Rectal smooth muscle tissue (tissue), 1 donor: ENCODE data around the gene TCF12.

Experiments
- H3K27ac ChIP-seq: one replicate; pipeline ENCODE4 v1.7.0; 2013; ENCODE audit warnings: low read depth, low read length, inconsistent platforms
- H3K27me3 ChIP-seq: one replicate; pipeline ENCODE4 v1.7.0; 2013; ENCODE audit warnings: low read length; ENCODE audit not compliant: control insufficient read depth, insufficient read depth
- H3K36me3 ChIP-seq: one replicate; pipeline ENCODE4 v1.7.0; 2013; ENCODE audit warnings: low read length; ENCODE audit not compliant: control insufficient read depth, insufficient read depth
- H3K4me1 ChIP-seq: one replicate; pipeline ENCODE4 v1.7.0; 2013; ENCODE audit warnings: low read length; ENCODE audit not compliant: control insufficient read depth, insufficient read depth
- H3K4me3 ChIP-seq: one replicate; pipeline ENCODE4 v1.7.0; 2013; ENCODE audit warnings: low read length
- H3K9ac ChIP-seq: one replicate; pipeline ENCODE4 v1.7.0; 2013; ENCODE audit warnings: low read length

Gene TCF12

DNA sequence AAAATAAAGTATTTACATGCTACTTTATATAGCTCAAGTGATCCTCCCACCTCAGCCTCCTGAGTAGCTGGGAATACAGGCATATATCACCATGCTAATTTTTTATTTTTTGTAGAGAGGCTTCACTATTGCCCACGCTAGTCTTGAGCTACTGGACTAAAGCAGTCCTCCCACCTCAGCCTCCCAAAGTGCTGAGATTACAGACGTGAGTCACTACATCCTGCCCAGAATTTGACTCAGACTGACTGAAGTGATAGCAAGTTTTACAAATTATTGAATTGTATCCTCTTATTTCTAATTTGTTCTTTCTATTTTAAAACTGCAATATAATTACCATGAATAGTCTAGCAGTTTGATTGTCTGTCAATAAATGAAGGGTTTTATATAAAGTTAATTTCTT, 247.5 kb downstream of the TCF12 start:
- H3K9ac ChIP-seq, result no peak overlapping the region
- no peak overlapping the region for H3K4me3 ChIP-seq
- H3K27ac ChIP-seq, result no peak overlapping the region
- no peaks in the 10 kb centered on the region for H3K36me3 ChIP-seq
- H3K4me1 ChIP-seq, result no peaks in the 10 kb centered on the region
- H3K27me3 ChIP-seq, result no peaks in the 10 kb centered on the region

DNA sequence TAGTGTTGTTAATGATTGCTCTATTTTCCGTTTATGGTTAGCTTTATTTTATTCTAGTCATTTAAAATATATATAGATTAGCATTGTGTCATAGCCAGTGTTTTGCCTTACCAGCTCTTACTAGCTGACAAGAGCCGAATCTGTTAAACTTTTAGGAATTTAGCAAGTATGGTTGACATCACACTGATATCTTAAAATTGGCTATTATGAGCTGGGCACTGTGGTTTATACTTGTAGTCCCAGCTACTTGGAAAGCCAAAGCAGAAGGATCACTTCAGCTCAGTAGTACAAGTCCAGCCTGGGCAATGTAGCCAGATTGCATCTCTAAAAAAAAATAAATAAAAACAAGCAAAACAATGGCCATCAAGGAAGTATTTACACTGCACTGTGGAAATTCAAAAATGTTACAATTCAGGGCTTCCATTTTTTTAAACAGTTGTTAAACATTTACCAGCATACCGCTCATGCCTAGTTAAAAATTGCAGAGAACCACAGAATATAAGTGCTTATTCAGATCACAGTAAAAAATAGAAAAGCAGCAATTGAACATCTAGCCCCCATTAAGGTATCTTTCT, 249.5 kb downstream of the TCF12 start:
- Histone ChIP-seq H3K4me1 (no peaks in the 10 kb centered on the region), H3K36me3 (no peaks in the 10 kb centered on the region), H3K27ac (no peak overlapping the region), H3K4me3 (no peak overlapping the region), H3K9ac (no peak overlapping the region), H3K27me3 (no peaks in the 10 kb centered on the region)

DNA sequence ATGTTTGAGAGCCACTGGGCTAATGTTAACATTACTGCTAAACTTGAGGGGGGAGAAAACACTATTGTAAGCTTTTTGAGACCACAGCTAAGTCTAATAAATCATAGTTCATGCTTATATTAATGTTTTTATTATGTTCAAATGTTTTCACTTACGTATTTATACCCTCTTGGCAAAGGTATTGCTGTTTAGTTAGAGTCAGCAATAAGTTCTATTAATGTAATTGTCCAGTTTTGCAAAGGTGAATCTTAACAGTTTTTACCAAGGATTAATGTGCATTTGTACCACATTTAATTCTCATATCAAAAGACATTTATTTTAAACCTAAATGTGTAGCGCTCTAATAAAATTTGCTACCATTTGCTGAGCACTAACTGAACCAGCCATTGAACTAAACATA, 251.2 kb downstream of the TCF12 start:
- Histone ChIP-seq H3K27ac (no peak overlapping the region), H3K4me3 (no peak overlapping the region), H3K27me3 (no peaks in the 10 kb centered on the region), H3K4me1 (no peaks in the 10 kb centered on the region), H3K9ac (no peak overlapping the region), H3K36me3 (no peaks in the 10 kb centered on the region)

DNA sequence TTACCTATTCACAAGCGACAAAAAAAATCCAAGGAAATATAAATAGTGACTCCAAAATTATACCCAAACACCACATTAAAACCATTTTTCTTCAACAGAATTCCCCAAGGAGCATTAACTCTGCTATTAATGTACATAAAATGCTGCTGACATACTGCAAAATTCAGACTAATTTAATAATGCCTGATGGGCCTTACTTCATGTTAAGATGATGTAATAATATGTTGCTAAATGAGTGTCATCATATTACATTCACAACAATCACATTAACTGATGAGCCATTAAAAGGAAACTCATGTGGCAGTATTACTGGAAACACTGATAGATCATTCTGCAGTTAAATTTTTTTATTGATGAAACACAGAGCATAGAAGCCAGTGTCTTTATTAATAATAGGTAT, 253.0 kb downstream of the TCF12 start:
- Histone ChIP-seq H3K4me1 (no peaks in the 10 kb centered on the region), H3K36me3 (no peaks in the 10 kb centered on the region), H3K4me3 (no peak overlapping the region), H3K27ac (no peak overlapping the region), H3K9ac (no peak overlapping the region), H3K27me3 (no peaks in the 10 kb centered on the region)

DNA sequence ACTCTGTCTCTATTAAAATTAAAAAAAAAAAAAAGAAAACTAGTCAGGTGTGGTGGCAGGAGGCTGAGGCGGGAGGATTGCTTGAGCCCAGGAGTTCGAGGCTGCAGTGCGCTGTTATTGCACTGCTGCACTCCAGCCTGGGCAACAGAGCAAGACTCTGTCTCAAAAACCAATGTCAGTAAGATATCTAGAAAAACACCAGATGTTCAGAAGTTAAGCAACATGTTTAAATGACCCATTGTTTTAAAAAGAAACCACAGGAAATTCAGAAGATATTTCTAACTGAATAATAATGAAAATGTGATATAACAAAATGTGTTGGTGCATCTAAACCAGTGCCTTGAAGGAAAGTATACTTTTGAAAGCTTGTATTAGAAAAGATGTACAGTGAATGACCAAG, 254.5 kb downstream of the TCF12 start:
- H3K27me3 ChIP-seq, result no peaks in the 10 kb centered on the region
- no peak overlapping the region for H3K27ac ChIP-seq
- H3K4me3 ChIP-seq, result no peak overlapping the region
- no peaks in the 10 kb centered on the region for H3K4me1 ChIP-seq
- no peak overlapping the region for H3K9ac ChIP-seq
- no peaks in the 10 kb centered on the region for H3K36me3 ChIP-seq

DNA sequence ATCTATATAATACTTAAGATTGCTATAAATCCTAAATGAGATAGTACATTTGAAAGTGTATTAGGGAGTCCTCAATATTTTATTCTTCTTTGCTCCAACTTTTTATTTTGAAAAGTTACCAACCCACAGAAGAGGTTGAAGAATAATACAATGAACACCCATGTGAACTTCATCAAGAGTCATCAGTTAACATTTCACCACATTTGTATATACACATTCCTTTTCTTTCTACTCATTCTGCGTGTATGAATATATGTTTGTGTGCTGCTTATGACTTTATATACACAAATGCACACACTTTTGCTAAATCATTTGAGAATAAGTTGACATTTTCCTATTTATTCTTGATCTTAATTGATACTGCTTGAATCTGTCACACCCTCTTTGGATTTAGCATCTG, 264.6 kb downstream of the TCF12 start:
- no peak overlapping the region for H3K4me3 ChIP-seq
- H3K27me3 ChIP-seq, result no peaks in the 10 kb centered on the region
- H3K27ac ChIP-seq, result no peak overlapping the region

DNA sequence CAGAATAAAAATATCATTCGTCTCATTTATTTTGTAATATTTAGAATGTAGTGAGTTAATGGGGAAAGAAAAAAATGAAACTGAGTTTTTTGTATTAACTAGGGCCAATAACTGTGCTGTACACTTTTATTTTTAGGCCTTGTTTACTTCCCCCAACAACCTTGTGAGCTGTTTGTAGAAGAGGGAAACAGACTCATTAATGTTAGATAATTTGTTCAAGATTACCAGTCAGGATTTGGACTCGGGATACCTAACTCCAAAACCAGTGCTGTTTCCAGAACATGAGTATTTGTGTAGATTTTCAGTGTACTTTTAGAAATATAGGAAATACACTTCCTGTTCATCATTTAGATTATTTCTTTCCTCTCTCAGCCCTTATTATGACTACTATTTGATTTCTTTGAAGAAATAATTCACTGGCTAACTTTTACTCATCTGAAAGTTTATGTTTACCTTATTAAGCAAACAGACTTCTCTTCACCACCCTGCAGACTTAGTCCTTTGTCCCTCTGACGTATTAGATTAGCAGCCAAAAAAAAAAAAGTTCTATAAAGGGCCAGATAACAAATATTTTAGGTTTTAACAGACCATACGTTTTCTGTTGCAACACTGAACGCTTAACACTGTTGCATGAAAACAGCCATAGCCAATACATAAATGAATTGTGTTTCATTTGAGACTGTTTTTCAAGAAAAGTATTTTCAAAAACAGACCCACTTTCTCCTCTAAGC, 265.3 kb downstream of the TCF12 start:
- Histone ChIP-seq H3K4me1 (no peaks in the 10 kb centered on the region), H3K4me3 (no peak overlapping the region)

More for the DNA sequence above, 264.6 kb downstream of the TCF12 start:
- no peaks in the 10 kb centered on the region for H3K4me1 ChIP-seq
- no peaks in the 10 kb centered on the region for H3K36me3 ChIP-seq
- H3K9ac ChIP-seq, result no peak overlapping the region

DNA sequence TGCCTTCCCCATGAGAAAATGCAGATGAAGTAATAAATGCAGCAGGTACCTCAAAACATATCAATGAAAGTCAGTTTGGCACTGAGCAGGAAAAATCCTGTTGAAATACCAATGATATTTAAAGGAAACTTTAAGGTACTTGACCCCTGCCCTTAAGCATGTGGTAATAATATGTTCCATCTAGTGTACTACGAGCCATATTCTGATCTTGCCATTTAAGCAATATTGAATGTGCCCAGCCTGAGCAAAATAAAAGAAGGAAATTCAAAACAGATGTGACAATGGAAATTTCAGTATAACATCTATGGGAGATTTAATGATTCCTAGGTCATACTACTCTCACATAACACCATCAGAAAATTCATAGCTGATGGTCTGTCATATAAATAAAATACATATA, 266.1 kb downstream of the TCF12 start:
- Histone ChIP-seq H3K4me3 (no peak overlapping the region), H3K4me1 (no peaks in the 10 kb centered on the region), H3K27me3 (no peaks in the 10 kb centered on the region), H3K9ac (no peak overlapping the region), H3K27ac (no peak overlapping the region), H3K36me3 (no peaks in the 10 kb centered on the region)

More for the DNA sequence above, 265.3 kb downstream of the TCF12 start:
- H3K27ac ChIP-seq, result no peak overlapping the region
- H3K9ac ChIP-seq, result no peak overlapping the region
- H3K27me3 ChIP-seq, result no peaks in the 10 kb centered on the region
- H3K36me3 ChIP-seq, result no peaks in the 10 kb centered on the region

DNA sequence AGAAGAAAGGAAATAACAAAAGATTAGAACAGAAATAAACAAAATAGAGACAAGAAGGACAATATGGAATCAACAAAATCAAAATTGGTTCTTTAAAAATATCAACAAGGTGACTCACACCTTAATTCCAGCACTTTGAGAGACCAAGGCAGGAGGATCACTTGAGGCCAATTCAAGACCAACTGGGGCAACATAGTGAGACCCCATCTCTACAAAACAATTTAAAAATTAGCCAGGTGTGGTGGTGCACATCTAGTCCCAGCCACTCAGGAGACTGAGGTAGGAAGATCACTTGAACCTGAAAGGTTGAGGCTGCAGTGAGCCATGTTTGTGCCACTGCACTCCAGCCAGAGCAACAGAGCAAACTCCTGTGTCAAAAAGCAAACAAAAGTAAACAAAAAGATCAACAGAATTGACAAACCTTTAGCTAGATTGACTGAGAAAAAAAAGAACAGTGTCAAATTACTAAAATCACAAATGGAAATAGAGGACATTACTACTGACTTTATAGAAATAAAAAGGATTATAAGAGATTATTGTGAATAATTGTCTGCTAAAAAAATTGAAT, 267.1 kb downstream of the TCF12 start:
- Histone ChIP-seq H3K4me3 (no peak overlapping the region), H3K27me3 (no peaks in the 10 kb centered on the region), H3K9ac (no peak overlapping the region), H3K36me3 (no peaks in the 10 kb centered on the region), H3K4me1 (no peaks in the 10 kb centered on the region), H3K27ac (no peak overlapping the region)

DNA sequence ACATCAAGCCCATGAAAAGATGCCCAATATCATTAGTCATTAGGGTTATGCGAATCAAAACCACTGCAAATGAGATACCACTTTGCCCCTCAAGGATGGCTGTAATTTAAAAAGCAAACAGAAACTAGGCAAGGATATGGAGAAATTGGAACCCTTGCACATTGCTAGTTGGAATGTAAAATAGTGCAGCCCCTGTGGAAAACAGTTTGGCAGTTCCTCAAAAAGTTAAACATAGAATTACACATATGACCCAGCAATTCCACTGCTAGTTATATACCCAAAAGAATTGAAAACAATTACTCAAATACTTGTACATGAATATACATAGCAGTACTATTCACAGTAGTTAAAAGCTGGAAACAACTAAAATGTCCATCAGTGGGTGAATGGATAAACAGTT, 271.0 kb downstream of the TCF12 start:
- H3K9ac ChIP-seq, result no peak overlapping the region
- H3K4me3 ChIP-seq, result no peak overlapping the region
- no peaks in the 10 kb centered on the region for H3K27me3 ChIP-seq
- H3K4me1 ChIP-seq, result no peaks in the 10 kb centered on the region
- H3K27ac ChIP-seq, result no peak overlapping the region
- H3K36me3 ChIP-seq, result no peaks in the 10 kb centered on the region

DNA sequence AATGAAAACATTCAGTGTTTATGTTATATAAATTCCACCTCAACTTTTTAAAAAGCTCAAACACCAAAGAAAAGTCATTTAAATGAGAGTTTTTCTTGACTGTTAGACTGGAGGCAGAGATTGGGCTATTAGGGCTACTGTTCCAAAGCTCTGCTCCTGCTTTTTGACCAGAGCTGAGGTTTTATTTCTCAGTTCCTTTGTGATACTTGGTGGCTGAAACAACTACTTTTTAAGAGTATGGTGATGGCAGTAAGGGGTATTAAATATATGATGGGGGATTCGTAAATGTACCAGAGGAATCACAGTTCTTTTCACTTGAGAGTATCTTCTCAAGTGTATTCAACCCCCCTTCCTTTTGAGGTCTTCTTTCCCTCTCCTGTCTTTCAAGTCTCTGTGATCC, 271.8 kb downstream of the TCF12 start:
- Histone ChIP-seq H3K4me3 (no peak overlapping the region), H3K27ac (no peak overlapping the region), H3K9ac (no peak overlapping the region), H3K27me3 (no peaks in the 10 kb centered on the region), H3K4me1 (no peaks in the 10 kb centered on the region), H3K36me3 (no peaks in the 10 kb centered on the region)

DNA sequence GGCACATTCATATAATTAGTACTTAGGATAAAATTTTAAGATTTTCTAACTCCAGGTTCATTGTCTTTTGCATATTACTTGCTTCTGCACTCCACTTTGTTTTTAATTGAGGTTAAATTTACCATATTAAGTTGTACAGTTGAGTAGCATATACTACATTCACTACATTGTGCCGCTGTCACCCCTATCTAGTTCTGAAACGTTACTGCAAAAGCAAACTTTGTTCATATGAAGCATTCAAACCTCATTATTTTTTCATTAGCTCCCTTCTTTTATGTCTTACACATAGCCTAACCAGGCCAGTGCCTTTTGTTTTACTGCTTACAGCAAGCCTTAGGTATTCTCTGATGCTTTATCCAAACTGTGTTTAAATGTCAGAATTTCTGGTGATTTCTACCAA, 274.7 kb downstream of the TCF12 start:
- Histone ChIP-seq H3K4me1 (no peaks in the 10 kb centered on the region), H3K9ac (no peak overlapping the region), H3K36me3 (no peaks in the 10 kb centered on the region), H3K27me3 (no peaks in the 10 kb centered on the region), H3K27ac (no peak overlapping the region), H3K4me3 (no peak overlapping the region)

DNA sequence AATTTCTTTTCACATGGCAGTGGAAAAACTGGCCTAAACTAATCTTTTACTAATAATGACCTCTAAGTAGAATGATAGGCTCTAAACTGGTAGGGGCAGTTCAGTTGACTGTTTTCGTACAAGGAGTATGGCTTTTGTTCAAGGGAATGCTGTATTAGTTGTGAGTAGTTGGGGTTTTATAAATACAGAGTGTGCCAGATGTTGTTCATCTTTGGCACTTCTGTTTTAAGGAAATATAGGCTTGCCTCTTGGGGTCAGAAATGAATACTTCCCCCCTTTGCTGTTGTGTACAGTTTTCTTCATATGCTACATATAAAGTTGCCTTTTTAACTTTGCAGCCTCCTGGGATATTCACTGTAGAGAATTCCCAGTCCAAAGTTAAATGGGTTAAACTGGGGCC, 276.9 kb downstream of the TCF12 start:
- no peaks in the 10 kb centered on the region for H3K27me3 ChIP-seq
- no peak overlapping the region for H3K27ac ChIP-seq
- no peak overlapping the region for H3K9ac ChIP-seq
- H3K4me3 ChIP-seq, result no peak overlapping the region
- H3K4me1 ChIP-seq, result peaks cover 5% of the 10 kb centered on the region
- H3K36me3 ChIP-seq, result no peaks in the 10 kb centered on the region
